Stomach (tissue), 9 donors: Measurements from ENCODE around the gene PITPNC1. TPM values are rescaled to one million over a fixed set of nuclear protein-coding genes. Genes with fewer than 3 reads are reported as not detected.

Experiments
- DNase-seq, 2 donors: peaks; one replicate each; pipeline versions ENCODE4 v3.0.0 to v3.0.0-alpha.2; 2013 to 2019
- H3K27ac ChIP-seq, 5 donors: fragments of 200-600 bp in 4 of 5; sonication (generic) in 4 of 5; one replicate each; pipeline ENCODE4 v1.5.1; 2013 to 2019; ENCODE audit warnings: mild to moderate bottlenecking in 1 of 5, moderate library complexity in 1 of 5
- H3K27me3 ChIP-seq, 3 donors: fragments of 200-600 bp; sonication (generic); one replicate each; pipeline ENCODE4 v1.5.1; 2017 to 2019; ENCODE audit warnings: mixed run types in 1 of 3
- H3K36me3 ChIP-seq, 4 donors: fragments of 200-600 bp; sonication (generic); 1 replicate in 3 of 4; 2 replicates in 1 of 4; pipeline ENCODE4 v1.5.1; 2016 to 2019
- H3K4me1 ChIP-seq, 4 donors: fragments of 200-600 bp; sonication (generic); one replicate each; pipeline ENCODE4 v1.5.1; 2016 to 2019
- H3K4me3 ChIP-seq, 4 donors: fragments of 200-600 bp; sonication (generic) in 3 of 4; one replicate each; pipeline ENCODE4 v1.5.1; 2016 to 2019; ENCODE audit warnings: mild to moderate bottlenecking in 1 of 4
- H3K9me3 ChIP-seq, 4 donors: fragments of 200-600 bp; sonication (generic); one replicate each; pipeline ENCODE4 v1.5.1; 2016 to 2019
- EP300 ChIP-seq: sonication (generic); formaldehyde crosslinking; IDR thresholded peaks from one replicate; pipeline ENCODE4 v1.6.1; 2017; ENCODE audit warnings: antibody characterized with exemption
- POLR2A ChIP-seq, 4 donors: fragments of 450-650 bp; IDR thresholded peaks; one replicate each; pipeline ENCODE4 v1.6.1; 2016; ENCODE audit warnings: antibody characterized with exemption in 4 of 4, control low read depth in 2 of 4, mild to moderate bottlenecking in 1 of 4, moderate library complexity in 1 of 4
- POLR2AphosphoS5 ChIP-seq, 3 donors: sonication (generic); formaldehyde crosslinking; IDR thresholded peaks; one replicate each; pipeline ENCODE4 v1.6.1; 2016; ENCODE audit warnings: antibody characterized with exemption in 3 of 3
- WGBS, 5 donors: extraction: QIAGEN DNeasy Blood & Tissue Kit in 3 of 5; methylation state at CpG; one replicate each; pipeline versions ENCODE4 v1.1.5 to v1.1.7; 2013 to 2018; 5-methylcytosine and 5-hydroxymethylcytosine counted together
- intact Hi-C: fragments of 100-400 bp; cut with DNase I; formaldehyde crosslinking; loops from one replicate; pipeline ENCODE4 v1.15.1; 2023; ENCODE audit warnings: low total_unique reads
- polyA plus RNA-seq, 3 donors: library from polyadenylated mRNA; stranded (reverse); fragments of 200-250 nt; gene quantifications; one replicate each; pipeline ENCODE4 v1.2.3, GENCODE V29; 2013
- total RNA-seq, 5 donors: library from RNA; depleted of rRNA; stranded (reverse); fragments of >200 nt; gene quantifications; one replicate each; pipeline versions ENCODE4 v1.1.0 to v1.2.3, GENCODE V29; 2014 to 2016
- TF ChIP-seq, protein P1 (sequence below), 7 experiments: fragments of 450-650 bp in 4 of 7; fragments of 200-600 bp in 3 of 7; sonication (generic) in 3 of 7; IDR thresholded peaks; one replicate each; pipeline ENCODE4 v1.5.1; 2016 to 2019; ENCODE audit warnings: antibody characterized with exemption in 7 of 7, control low read depth in 2 of 7, mild to moderate bottlenecking in 1 of 7
- donor health status: healthy with polysubstance abuse.
- donor health status: Bipolar disorder and iron deficiency.
- donor health status: healthy.

The PITPNC1 gene
- total and polyA plus RNA-seq, 8 donors, result 2.3 to 25.3 (median 14.4) TPM

DNA sequence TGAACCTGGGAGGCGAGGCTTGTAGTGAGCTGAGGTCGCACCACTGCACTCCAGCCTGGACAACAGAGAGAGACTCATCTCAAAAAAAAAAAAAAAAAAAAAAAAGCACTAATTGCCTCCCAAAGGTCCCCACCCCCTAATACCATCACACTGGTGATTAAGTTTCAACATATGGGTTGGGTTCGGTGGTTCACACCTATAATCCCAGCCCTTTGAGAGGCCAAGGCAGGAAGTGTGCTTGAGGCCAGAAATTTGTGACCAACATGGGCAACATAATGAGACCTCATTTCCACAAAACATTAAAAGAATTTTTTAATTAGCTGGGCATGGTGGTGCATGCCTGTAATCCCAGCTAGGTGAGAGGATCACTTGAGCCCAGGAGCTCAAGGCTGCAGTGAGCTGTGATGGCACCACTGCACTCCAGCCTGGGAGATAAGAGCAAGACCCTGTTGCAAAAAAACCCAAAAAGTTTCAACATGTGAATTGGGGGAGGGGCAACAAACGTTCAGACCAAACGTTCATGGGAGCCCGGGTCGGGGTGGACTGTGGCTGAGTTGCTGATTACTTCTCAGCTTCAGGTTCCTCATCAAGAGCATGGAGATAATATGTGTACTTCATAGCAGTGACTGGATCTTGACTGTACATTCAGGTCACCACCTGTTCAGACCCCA is 278.5 kb downstream of the PITPNC1 start:
- Histone ChIP-seq H3K4me1 (no peaks in the 10 kb centered on the region), H3K4me3 (no peak overlapping the region), H3K27me3 (no peaks in the 10 kb centered on the region), H3K36me3 (peaks cover 0 to 12% (median 0%) of the 10 kb centered on the region in 4 donors), H3K9me3 (peaks cover 0 to 12% (median 6%) of the 10 kb centered on the region in 4 donors), H3K27ac (no peak overlapping the region)
- no peak for DNase-seq
- WGBS, 5 donors, result 78 to 88% (median 82%) methylated on average over 7 of the region's 7 CpGs
- intact Hi-C loops, result no loop called here
- TF ChIP-seq, protein P1, sequence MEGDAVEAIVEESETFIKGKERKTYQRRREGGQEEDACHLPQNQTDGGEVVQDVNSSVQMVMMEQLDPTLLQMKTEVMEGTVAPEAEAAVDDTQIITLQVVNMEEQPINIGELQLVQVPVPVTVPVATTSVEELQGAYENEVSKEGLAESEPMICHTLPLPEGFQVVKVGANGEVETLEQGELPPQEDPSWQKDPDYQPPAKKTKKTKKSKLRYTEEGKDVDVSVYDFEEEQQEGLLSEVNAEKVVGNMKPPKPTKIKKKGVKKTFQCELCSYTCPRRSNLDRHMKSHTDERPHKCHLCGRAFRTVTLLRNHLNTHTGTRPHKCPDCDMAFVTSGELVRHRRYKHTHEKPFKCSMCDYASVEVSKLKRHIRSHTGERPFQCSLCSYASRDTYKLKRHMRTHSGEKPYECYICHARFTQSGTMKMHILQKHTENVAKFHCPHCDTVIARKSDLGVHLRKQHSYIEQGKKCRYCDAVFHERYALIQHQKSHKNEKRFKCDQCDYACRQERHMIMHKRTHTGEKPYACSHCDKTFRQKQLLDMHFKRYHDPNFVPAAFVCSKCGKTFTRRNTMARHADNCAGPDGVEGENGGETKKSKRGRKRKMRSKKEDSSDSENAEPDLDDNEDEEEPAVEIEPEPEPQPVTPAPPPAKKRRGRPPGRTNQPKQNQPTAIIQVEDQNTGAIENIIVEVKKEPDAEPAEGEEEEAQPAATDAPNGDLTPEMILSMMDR (IDR thresholded peaks at IDR 0.05), result no peak
- TF ChIP-seq POLR2A (IDR thresholded peaks at IDR 0.05) (no peak), POLR2AphosphoS5 (IDR thresholded peaks at IDR 0.05) (no peak), EP300 (no peak)

DNA sequence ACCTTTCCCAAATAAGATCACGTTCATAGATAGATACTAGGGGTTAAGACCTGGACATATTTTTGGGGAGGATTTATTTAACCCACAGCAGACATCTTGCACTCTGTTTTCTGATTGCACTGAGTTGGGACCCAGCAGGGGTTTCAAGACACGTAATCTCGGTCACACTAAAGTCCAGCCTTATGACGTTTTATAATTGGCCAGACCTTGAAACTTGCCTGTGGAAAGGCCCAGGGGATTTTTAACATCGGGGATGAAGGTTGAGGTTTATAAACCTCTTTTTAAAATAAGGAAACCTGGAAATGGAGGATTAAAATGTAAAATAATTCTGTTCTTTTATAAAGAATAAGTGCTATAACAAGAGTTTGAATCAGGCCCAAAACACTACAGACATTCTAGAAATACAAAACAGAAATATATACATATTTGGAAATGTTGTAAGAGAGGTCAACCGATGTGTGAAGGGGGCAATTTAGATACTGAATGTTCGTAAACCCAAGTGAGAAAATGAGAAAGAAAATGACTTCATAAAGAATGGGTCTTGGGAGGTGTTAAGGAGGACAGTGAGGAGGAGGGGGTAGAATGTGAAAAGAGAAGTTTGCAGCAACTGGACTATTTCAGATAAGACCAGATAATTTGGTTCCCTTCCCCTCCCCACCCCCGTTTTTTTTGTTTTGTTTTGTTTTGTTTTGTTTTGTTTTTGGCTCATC is 279.6 kb downstream of the PITPNC1 start:
- Histone ChIP-seq H3K4me1 (no peaks in the 10 kb centered on the region), H3K9me3 (peaks cover 0 to 12% (median 6%) of the 10 kb centered on the region in 4 donors), H3K27ac (no peak overlapping the region), H3K4me3 (no peak overlapping the region), H3K27me3 (no peaks in the 10 kb centered on the region), H3K36me3 (peaks cover 0 to 12% (median 0%) of the 10 kb centered on the region in 4 donors)
- 79 to 91% (median 86%) methylated on average over 8 of the region's 8 CpGs for WGBS, 5 donors
- TF ChIP-seq POLR2A (IDR thresholded peaks at IDR 0.05) (no peak), POLR2AphosphoS5 (IDR thresholded peaks at IDR 0.05) (no peak), EP300 (no peak)
- TF ChIP-seq, protein P1 (IDR thresholded peaks at IDR 0.05), result no peak
- intact Hi-C loops, result no loop called here
- DNase-seq, result no peak

DNA sequence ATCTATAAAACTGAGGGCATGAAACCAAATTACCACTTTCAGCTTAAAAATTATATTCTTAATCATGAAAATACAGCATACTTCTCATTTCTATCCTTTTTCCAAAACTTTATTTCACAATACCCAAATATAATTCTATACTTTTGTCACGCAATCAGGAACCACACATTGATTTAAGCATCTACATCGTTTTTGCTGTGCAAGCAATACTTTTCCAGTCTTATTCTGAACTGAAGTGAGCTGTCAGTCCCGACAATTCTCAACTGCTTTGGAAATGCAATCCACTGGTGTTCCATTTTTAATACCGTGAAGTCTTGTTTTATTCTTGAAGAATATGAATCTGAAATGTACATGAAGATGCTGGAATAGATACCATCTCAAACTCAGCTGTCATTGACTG is 280.5 kb downstream of the PITPNC1 start:
- no peak for DNase-seq
- Histone ChIP-seq H3K36me3 (peaks cover 0 to 4% (median 0%) of the 10 kb centered on the region in 4 donors), H3K27ac (no peak overlapping the region), H3K4me1 (no peaks in the 10 kb centered on the region), H3K9me3 (peaks cover 0 to 12% (median 6%) of the 10 kb centered on the region in 4 donors), H3K4me3 (no peak overlapping the region), H3K27me3 (no peaks in the 10 kb centered on the region)
- TF ChIP-seq EP300 (no peak), POLR2AphosphoS5 (IDR thresholded peaks at IDR 0.05) (no peak), POLR2A (IDR thresholded peaks at IDR 0.05) (no peak)
- TF ChIP-seq, protein P1 (IDR thresholded peaks at IDR 0.05), result no peak
- intact Hi-C loops, result no loop called here
- WGBS, 5 donors, result 94 to 97% (median 95%) methylated on average over 4 of the region's 4 CpGs

DNA sequence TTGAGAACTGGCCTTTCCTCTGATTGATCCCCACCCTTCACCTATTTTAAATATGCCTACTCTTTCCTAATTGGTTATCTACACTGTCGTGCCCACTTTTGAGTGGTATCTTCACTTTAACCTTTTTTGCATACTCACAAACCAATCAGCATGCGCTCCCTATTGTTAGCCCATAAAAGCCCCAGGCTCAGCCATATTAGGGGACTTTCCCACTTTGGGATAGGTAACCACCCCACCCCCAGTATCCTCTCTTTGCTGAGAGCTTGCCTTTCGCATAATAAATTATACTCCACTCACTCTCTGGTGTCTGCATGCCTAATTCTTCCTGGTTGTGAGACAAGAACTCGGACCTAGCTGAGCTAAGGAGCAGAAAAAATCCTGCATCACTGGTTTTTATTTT is 281.2 kb downstream of the PITPNC1 start:
- DNase-seq, result no peak
- no peak overlapping the region for H3K4me3 ChIP-seq
- H3K36me3 ChIP-seq, result no peaks in the 10 kb centered on the region
- peaks cover 0 to 12% (median 6%) of the 10 kb centered on the region in 4 donors for H3K9me3 ChIP-seq
- no peaks in the 10 kb centered on the region for H3K4me1 ChIP-seq
- WGBS, 5 donors, result 86 to 98% (median 96%) methylated on average over 4 of the region's 4 CpGs
- TF ChIP-seq, protein P1 (IDR thresholded peaks at IDR 0.05), result no peak
- TF ChIP-seq POLR2AphosphoS5 (IDR thresholded peaks at IDR 0.05) (no peak), POLR2A (IDR thresholded peaks at IDR 0.05) (no peak), EP300 (no peak)
- H3K27ac ChIP-seq, result no peak overlapping the region
- no peaks in the 10 kb centered on the region for H3K27me3 ChIP-seq
- intact Hi-C loops, result no loop called here
